Ishikawa (cell line): ENCODE data around the gene GMCL2.

ENCODE experiments used
- CEBPB ChIP-seq: IDR thresholded peaks from 2 replicates; pipeline ENCODE4 v1.6.1; 2012
- CREB1 ChIP-seq: IDR thresholded peaks from 2 replicates; pipeline ENCODE4 v1.6.1; 2012; ENCODE audit warnings: low read depth
- EGR1 ChIP-seq: IDR thresholded peaks from 2 replicates; pipeline ENCODE4 v1.6.1; 2012
- EP300 ChIP-seq: IDR thresholded peaks from 2 replicates; pipeline ENCODE4 v1.6.1; 2012; ENCODE audit warnings: borderline replicate concordance
- FOXM1 ChIP-seq: IDR thresholded peaks from 2 replicates; pipeline ENCODE4 v1.6.1; 2012; ENCODE audit warnings: low read depth, borderline replicate concordance
- NFIC ChIP-seq: IDR thresholded peaks from 2 replicates; pipeline ENCODE4 v1.6.1; 2012
- RAD21 ChIP-seq: IDR thresholded peaks from 2 replicates; pipeline ENCODE4 v1.6.1; 2012; ENCODE audit warnings: low read depth
- TAF1 ChIP-seq: IDR thresholded peaks from 2 replicates; pipeline ENCODE4 v1.6.1; 2012; ENCODE audit warnings: low read depth, mild to moderate bottlenecking
- TCF12 ChIP-seq: IDR thresholded peaks from 2 replicates; pipeline ENCODE4 v1.6.1; 2012; ENCODE audit warnings: low read depth
- TEAD4 ChIP-seq: IDR thresholded peaks from 2 replicates; pipeline ENCODE4 v1.6.1; 2012
- YY1 ChIP-seq: IDR thresholded peaks from 2 replicates; pipeline ENCODE4 v1.6.1; 2012; ENCODE audit warnings: low read depth
- ZBTB7A ChIP-seq: IDR thresholded peaks from 2 replicates; pipeline ENCODE4 v1.6.1; 2012; ENCODE audit warnings: low read depth
- TF ChIP-seq, protein P1 (sequence below): IDR thresholded peaks from 2 replicates; pipeline ENCODE4 v1.6.1; 2012
- TF ChIP-seq, protein P2 (sequence below): IDR thresholded peaks from 2 replicates; pipeline ENCODE4 v1.6.1; 2012
- TF ChIP-seq, protein P3 (sequence below): IDR thresholded peaks from 2 replicates; pipeline ENCODE4 v1.6.1; 2012; ENCODE audit warnings: low read depth, mild to moderate bottlenecking

Gene GMCL2

DNA sequence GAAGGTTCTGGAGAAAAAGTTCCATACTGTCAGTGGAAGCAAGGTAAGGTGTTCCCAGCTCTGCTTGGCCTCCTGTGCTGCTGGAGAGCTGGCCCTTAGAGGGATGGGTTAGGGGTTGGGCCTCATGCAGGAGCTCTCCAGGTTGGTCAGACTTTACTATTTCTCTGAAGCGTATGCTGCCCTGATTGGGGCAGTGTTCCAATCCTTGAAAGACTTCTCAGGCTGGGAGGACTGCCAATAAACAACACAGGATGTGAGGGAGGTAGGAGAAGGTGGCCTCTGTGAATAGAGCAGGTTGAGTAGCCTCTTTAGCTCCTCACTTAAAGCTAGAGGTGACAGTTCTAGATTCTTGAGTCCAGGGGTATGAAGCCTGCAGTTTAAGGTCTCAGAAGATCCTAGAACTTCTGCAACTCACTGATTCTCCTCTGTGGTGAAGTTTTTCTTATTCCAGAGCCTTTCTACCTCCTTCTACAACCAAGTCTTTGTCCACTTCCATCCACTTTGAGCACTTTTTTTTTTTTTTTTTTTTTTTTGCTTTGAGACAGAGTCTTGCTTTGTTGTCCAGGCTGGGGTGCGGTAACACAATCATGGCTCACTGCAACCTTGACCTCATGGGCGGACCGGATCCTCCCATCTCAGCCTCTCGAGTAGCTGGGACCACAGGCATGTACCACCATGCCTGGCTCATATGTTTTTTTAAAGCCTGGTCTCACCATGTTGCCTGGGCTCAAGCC, 20.2 kb upstream of the GMCL2 start:
- TF ChIP-seq RAD21 (no peak), TAF1 (no peak), TCF12 (no peak), EGR1 (no peak), NFIC (no peak), CREB1 (no peak), YY1 (no peak), TEAD4 (no peak), ZBTB7A (no peak), FOXM1 (no peak), CEBPB (no peak)
- TF ChIP-seq, protein P1, sequence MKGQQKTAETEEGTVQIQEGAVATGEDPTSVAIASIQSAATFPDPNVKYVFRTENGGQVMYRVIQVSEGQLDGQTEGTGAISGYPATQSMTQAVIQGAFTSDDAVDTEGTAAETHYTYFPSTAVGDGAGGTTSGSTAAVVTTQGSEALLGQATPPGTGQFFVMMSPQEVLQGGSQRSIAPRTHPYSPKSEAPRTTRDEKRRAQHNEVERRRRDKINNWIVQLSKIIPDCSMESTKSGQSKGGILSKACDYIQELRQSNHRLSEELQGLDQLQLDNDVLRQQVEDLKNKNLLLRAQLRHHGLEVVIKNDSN = no peak

DNA sequence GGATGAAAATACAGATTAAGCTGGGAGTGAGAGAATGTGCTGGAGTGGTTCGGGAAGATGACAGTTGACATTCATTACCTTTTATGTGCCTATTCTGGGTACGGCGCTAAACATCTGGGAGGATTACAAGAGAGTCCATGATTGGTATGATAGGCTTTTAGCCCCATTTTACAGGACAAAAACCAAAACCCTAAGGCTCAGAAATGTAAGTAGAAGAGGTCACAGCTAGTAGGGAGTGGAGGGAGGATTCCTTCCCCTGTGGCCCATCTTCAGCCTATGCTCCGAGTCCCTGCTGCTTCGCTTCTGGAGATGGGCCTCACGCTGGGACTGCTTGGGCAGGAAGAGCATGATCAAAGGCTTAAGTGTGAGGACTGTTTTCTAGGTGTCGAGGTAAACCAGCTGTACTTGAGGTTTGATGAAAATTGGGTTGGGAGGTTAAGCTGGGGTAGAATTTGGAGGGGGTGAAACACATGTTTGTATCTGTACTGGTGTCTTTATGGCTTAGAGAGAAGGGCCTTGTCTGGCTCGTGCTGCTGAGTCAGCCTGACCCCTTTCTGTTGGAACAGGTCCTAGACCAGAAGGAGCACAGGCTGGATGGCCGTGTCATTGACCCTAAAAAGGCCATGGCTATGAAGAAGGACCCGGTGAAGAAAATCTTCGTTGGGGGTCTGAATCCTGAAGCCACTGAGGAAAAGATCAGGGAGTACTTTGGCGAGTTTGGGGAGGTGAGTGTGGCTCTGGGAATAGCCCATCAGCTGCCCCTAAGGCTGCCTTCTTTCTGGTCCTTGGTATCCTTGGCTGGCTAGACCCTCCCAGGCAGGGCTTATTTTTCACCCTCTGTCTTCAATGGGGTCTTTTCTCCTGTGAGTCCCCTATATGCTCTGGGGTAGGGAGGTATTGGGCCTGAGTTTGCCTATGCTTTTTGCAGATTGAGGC, 19.3 kb upstream of the GMCL2 start:
- TF ChIP-seq TEAD4 (no peak), NFIC (no peak), ZBTB7A (no peak), TCF12 (no peak), TAF1 (no peak), RAD21 (no peak), CREB1 (no peak), YY1 (no peak), CEBPB (no peak), EP300 (no peak), FOXM1 (no peak)
- TF ChIP-seq, protein P2, sequence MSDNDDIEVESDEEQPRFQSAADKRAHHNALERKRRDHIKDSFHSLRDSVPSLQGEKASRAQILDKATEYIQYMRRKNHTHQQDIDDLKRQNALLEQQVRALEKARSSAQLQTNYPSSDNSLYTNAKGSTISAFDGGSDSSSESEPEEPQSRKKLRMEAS = no peak
- TF ChIP-seq, protein P3, sequence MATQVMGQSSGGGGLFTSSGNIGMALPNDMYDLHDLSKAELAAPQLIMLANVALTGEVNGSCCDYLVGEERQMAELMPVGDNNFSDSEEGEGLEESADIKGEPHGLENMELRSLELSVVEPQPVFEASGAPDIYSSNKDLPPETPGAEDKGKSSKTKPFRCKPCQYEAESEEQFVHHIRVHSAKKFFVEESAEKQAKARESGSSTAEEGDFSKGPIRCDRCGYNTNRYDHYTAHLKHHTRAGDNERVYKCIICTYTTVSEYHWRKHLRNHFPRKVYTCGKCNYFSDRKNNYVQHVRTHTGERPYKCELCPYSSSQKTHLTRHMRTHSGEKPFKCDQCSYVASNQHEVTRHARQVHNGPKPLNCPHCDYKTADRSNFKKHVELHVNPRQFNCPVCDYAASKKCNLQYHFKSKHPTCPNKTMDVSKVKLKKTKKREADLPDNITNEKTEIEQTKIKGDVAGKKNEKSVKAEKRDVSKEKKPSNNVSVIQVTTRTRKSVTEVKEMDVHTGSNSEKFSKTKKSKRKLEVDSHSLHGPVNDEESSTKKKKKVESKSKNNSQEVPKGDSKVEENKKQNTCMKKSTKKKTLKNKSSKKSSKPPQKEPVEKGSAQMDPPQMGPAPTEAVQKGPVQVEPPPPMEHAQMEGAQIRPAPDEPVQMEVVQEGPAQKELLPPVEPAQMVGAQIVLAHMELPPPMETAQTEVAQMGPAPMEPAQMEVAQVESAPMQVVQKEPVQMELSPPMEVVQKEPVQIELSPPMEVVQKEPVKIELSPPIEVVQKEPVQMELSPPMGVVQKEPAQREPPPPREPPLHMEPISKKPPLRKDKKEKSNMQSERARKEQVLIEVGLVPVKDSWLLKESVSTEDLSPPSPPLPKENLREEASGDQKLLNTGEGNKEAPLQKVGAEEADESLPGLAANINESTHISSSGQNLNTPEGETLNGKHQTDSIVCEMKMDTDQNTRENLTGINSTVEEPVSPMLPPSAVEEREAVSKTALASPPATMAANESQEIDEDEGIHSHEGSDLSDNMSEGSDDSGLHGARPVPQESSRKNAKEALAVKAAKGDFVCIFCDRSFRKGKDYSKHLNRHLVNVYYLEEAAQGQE = no peak

DNA sequence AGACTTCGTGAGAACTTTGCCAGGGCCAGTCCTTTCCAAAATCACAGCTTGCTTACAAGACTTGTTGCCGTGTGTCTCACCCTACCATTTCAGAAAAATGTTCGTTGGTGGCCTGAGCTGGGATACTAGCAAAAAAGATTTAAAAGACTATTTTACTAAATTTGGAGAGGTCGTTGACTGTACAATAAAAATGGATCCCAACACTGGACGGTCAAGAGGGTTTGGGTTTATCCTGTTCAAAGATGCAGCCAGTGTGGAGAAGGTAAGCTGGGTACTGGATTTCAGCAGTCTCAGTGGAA, 18.5 kb upstream of the GMCL2 start:
- no peak for TF ChIP-seq NFIC
- TF ChIP-seq RAD21 = no peak
- TF ChIP-seq TAF1 = no peak
- TF ChIP-seq CREB1 = no peak
- TF ChIP-seq, protein P1 = no peak
- TF ChIP-seq, protein P3 = no peak
- TF ChIP-seq, protein P2 = no peak
- TF ChIP-seq TCF12 = no peak
- no peak for TF ChIP-seq EGR1
- no peak for TF ChIP-seq ZBTB7A

DNA sequence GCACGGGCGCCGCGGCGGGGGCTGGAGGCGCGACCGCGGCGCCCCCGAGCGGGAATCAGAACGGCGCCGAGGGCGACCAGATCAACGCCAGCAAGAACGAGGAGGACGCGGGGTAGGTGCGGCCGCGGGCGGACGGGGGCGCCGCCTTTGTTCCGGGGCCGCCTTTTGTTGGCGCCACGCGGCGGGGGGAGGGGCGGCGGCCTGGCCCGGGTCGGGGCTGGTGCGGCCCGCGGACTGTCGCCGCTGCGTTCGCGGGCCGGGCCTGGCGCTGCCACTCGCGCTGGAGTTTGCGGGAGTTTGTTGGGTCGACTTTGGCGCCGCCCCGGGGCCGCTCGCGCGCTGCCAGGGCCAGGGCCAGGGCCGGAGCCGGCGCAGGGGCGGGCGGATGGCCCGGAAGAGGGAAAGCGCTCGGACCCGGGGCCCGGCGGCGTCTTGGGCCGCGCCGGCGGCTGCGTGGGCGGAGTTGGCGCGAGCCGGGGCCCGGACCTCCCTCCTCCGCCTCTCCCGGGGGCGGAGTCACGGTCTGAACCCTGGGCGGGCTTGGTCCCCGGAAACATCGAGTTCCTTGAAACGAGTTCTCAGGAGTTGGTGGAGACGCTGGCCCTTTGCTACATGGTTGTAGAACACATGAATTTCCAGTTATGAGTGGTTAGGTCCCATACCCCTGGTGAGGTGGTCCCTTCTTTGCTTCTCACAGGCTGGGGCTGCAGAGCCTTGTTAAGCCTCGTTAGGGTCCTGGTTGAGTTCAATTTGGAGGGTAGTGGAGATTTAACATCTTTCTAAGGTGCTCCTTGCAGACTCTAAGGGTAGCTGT, 18.0 kb upstream of the GMCL2 start:
- TF ChIP-seq EP300 (no peak), RAD21 (no peak), EGR1 (peak; percentile 92)
